Measurements from ENCODE around the gene ASCC1. TPM values are rescaled to one million over a fixed set of nuclear protein-coding genes. Genes with fewer than 3 reads are reported as not detected.
A peak's percentile ranks its signal among the peaks of the same experiment; 100 is the strongest.

The ASCC1 gene
- total and polyA plus RNA-seq, 4 experiments from 2014 or later = 14.3 to 24.9 (median 18.6) TPM

DNA sequence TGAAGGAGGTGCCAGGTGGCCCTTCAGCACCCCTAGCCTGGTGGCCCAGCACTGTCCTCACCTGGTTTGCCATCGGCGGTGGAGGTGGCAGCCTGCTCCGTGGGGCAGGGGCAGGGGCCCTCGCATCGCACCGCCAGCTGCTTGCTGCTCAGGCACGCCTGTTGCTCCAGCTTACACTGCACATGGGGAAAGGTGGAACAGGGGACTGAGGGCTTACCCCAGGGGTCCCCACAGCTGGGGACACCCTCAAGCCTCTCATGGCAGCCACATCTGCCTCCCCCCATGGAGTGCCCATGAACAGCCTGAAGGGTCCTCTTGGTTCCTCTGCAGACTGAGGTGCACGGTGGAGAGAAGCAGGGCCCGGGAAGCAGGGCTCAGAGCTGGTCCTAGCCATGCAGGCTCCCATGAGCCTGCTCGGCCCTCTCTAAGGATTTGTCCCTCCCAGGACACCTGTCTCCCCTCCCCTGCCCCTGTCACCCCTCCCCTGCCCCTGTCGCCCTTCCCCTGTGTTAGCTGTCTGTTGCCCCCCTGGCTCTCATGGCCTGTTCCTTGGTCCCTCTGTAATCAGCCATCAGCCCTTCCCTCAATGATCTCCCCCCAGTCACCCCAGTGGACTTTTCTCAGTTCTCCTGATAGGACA lies 147.8 kb downstream of the ASCC1 start:
- H3K4me3 ChIP-seq (ENCODE audit: low read length in 2 of 2) = no peak overlapping the region
- H3K9me3 ChIP-seq (ENCODE audit: control insufficient read depth in 1 of 2, low read length in 2 of 2) = no peaks in the 10 kb centered on the region
- peak in 1 of 5 donors; percentile 51 for DNase-seq
- Mint-ChIP-seq H3K36me3 (peaks cover 55 to 86% of the 10 kb centered on the region in 2 donors), H3K27me3 (no peaks in the 10 kb centered on the region), H3K27ac (peak overlapping the region in 5 of 7 donors; percentile 38 to 97 (median 52)), H3K9me3 (peaks cover 0 to 18% (median 0%) of the 10 kb centered on the region in 8 donors), H3K4me1 (peaks cover 12 to 30% (median 19%) of the 10 kb centered on the region in 4 donors), H3K4me3 (no peak overlapping the region)
- CTCF ChIA-PET (ENCODE audit: partially characterized antibody) = interaction anchor here (1.4 to 6.0 kb wide), 2 partner anchors 19 to 269 kb away, joined by 4 to 30 read pairs; no protein-coding TSS in a partner anchor
- POLR2A ChIA-PET (ENCODE audit: partially characterized antibody) = interaction anchor here (0.8 to 22.3 kb wide), 4 partner anchors 10 to 40 kb away, joined by 3 to 329 read pairs (median 43); partner anchors contain the start of gene SPOCK2
- intact Hi-C loops (cut with micrococcal nuclease) = no loop called here
- peaks cover 94% of the 10 kb centered on the region for H3K36me3 ChIP-seq (ENCODE audit: insufficient read depth, low read length)
- H3K27ac ChIP-seq (ENCODE audit: low read depth, low read length) = no peak overlapping the region
- no peaks in the 10 kb centered on the region for H3K27me3 ChIP-seq (ENCODE audit: insufficient read depth, low read length)
- peaks cover 25% of the 10 kb centered on the region for H3K4me1 ChIP-seq (ENCODE audit: insufficient read depth, low read length)

DNA sequence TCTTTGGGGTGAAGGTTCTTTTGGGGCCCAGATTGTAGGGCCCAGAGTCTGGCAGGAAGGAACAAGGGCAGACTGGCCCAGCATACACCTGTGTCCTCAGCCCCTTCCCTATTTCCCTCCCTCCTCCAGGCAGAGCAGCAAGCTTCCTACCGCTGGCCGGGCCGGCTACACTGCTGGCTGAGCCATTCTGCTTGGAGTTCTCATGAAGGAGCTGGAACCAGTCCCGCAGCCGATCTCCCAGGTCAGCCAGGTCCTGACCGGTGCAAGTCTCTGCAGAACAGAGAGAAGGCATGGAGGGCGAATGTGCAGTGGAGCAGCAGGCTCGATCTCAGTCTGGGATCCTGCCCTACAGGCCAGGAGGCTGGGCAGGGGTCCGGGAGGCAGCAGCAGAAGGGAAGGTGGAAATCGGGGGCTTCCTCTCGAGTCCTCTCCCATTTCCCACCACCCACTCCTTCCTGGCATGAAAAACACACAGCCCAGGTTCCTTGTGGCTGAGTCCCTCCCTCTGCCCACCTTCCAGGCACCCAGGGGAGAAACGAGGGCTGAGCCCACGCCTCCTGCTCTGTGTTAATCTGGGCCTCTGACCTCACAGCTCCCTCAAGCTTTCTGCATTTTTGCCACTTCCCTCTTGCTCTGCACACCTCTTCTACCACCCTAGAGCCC lies 148.5 kb downstream of the ASCC1 start:
- no peaks in the 10 kb centered on the region for H3K9me3 ChIP-seq (ENCODE audit: control insufficient read depth in 1 of 2, low read length in 2 of 2)
- intact Hi-C loops (cut with micrococcal nuclease) = no loop called here
- POLR2A ChIA-PET (ENCODE audit: partially characterized antibody) = interaction anchor here (0.8 to 22.3 kb wide), 6 partner anchors 9 to 149 kb away, joined by 3 to 329 read pairs (median 12); partner anchors contain the start of genes ANAPC16, ASCC1 and SPOCK2
- peak in 1 of 5 donors; percentile 23 for DNase-seq
- H3K36me3 ChIP-seq (ENCODE audit: insufficient read depth, low read length) = peaks cover 94% of the 10 kb centered on the region
- Mint-ChIP-seq H3K36me3 (peaks cover 53 to 88% of the 10 kb centered on the region in 2 donors), H3K4me1 (peaks cover 12 to 34% (median 18%) of the 10 kb centered on the region in 4 donors), H3K27me3 (no peaks in the 10 kb centered on the region), H3K27ac (peak overlapping the region; percentile 12 to 79 (median 37)), H3K9me3 (peaks cover 0 to 18% (median 0%) of the 10 kb centered on the region in 8 donors), H3K4me3 (no peak overlapping the region)
- peaks cover 18% of the 10 kb centered on the region for H3K4me1 ChIP-seq (ENCODE audit: insufficient read depth, low read length)
- CTCF ChIA-PET (ENCODE audit: partially characterized antibody) = interaction anchor here (0.7 to 2.1 kb wide), 4 partner anchors 19 to 270 kb away, joined by 3 to 9 read pairs (median 4); no protein-coding TSS in a partner anchor
- no peak overlapping the region for H3K4me3 ChIP-seq (ENCODE audit: low read length in 2 of 2)
- H3K27ac ChIP-seq (ENCODE audit: low read depth, low read length) = no peak overlapping the region
- H3K27me3 ChIP-seq (ENCODE audit: insufficient read depth, low read length) = no peaks in the 10 kb centered on the region

DNA sequence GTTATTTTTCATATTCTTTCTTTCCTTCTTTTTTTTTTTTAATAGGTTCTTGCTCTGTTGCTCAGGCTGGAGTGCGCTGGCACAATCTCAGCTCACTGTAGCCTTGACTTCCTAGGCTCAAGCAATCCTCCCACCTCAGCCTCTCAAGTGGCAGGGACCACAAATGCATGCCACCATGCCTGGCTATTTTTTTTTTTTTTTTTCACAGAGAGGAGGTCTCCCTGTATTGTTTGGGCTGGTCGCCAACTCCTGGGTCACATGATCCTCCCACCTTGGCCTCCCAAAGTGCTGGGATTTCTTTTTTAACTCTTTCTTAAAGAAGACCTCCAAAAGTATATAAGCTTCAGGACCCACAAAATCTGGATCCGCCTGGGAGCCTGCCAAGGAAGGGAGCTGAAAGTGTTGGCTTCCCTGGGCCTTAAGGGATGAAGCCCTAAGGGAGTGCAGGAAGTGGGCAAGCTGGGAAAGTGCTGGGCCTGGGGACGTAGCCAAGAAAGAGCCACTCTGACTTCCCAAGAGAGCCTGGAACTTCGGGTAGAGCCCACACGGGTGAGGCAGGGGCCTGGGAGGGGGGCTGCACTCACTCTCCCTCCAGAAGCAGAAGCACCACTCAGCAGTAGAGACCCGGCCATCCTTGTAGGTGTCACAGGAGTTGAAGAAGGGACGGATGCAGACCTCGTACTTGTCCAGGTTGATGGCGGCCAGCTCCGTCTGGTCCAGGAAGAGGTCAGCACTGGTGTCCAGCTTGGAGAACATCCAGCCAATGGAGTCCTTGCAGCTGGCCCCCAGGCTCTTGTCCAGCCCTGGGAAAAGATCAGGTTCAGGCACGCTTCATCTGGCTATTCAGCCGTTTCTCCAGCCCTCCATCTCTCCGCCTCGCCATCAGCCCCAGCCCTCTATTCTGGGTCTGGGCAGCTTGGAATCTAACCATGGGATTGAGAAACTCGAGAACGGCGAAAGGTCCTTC lies 149.5 kb downstream of the ASCC1 start:
- Mint-ChIP-seq H3K4me1 (peaks cover 14 to 40% (median 20%) of the 10 kb centered on the region in 4 donors), H3K27me3 (no peaks in the 10 kb centered on the region), H3K36me3 (peaks cover 50 to 88% of the 10 kb centered on the region in 2 donors), H3K27ac (peak overlapping the region in 5 of 7 donors; percentile 22 to 85 (median 75)), H3K4me3 (peak overlapping the region in 2 of 8 donors; percentile 7 to 26), H3K9me3 (peaks cover 0 to 20% (median 0%) of the 10 kb centered on the region in 8 donors)
- no peak overlapping the region for H3K4me3 ChIP-seq (ENCODE audit: low read length in 2 of 2)
- no peaks in the 10 kb centered on the region for H3K9me3 ChIP-seq (ENCODE audit: control insufficient read depth in 1 of 2, low read length in 2 of 2)
- no peaks in the 10 kb centered on the region for H3K27me3 ChIP-seq (ENCODE audit: insufficient read depth, low read length)
- POLR2A ChIA-PET (ENCODE audit: partially characterized antibody) = interaction anchor here (0.9 to 22.3 kb wide), 5 partner anchors 8 to 149 kb away, joined by 3 to 329 read pairs (median 17); partner anchors contain the start of genes ANAPC16, ASCC1 and SPOCK2
- CTCF ChIA-PET (ENCODE audit: partially characterized antibody) = interaction anchor here (0.7 to 2.1 kb wide), 6 partner anchors 18 to 372 kb away, joined by 3 to 9 read pairs (median 3); no protein-coding TSS in a partner anchor
- intact Hi-C loops (cut with micrococcal nuclease) = no loop called here
- H3K4me1 ChIP-seq (ENCODE audit: insufficient read depth, low read length) = peaks cover 11% of the 10 kb centered on the region
- no peak for DNase-seq
- H3K36me3 ChIP-seq (ENCODE audit: insufficient read depth, low read length) = peaks cover 93% of the 10 kb centered on the region
- no peak overlapping the region for H3K27ac ChIP-seq (ENCODE audit: low read depth, low read length)

DNA sequence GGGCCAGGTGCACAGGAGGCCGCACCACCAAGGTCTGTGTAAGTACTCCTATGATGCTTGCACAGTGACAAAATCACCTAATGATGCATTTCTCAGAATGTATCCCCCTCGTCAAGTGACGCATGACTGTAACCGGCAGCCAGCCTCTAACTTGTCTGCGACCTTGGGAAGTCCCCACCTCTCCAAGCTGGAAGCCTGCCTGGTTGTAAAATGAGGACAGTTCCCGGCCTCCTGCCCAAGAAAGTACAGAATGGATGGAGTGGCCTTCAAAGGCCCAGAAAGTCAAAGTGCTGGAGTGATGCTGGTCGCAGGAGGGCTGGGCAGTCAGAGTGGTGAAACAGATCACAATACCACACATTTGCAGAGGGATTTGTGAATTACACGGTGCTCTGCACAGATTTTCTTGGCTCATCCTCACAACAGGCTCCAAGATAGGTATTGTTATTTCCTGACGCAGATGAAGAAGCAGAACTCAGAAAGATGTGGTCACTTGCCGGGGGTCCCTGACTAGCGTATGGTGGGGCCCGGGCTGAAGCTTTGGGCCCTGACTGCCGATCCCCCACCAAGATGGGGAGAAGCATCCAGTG lies 150.5 kb downstream of the ASCC1 start:
- no peaks in the 10 kb centered on the region for H3K27me3 Mint-ChIP-seq
- peaks cover 83% of the 10 kb centered on the region for H3K36me3 ChIP-seq (ENCODE audit: insufficient read depth, low read length)
- peaks cover 46 to 86% of the 10 kb centered on the region in 2 donors for H3K36me3 Mint-ChIP-seq
- H3K27me3 ChIP-seq (ENCODE audit: insufficient read depth, low read length) = no peaks in the 10 kb centered on the region
- peaks cover 5% of the 10 kb centered on the region for H3K4me1 ChIP-seq (ENCODE audit: insufficient read depth, low read length)
- intact Hi-C loops (cut with micrococcal nuclease) = no loop called here
- H3K4me1 Mint-ChIP-seq = peaks cover 14 to 43% (median 21%) of the 10 kb centered on the region in 4 donors
- ChIA-PET POLR2A (ENCODE audit: partially characterized antibody) (interaction anchor here (0.9 to 22.3 kb wide), 5 partner anchors 7 to 22 kb away, joined by 3 to 329 read pairs (median 17); partner anchors contain the start of gene SPOCK2), CTCF (ENCODE audit: partially characterized antibody) (no interaction called here)
- no peak for DNase-seq
- H3K4me3 ChIP-seq (ENCODE audit: low read length in 2 of 2) = no peak overlapping the region
- peak overlapping the region in 1 of 8 donors; percentile 4 for H3K4me3 Mint-ChIP-seq
- no peaks in the 10 kb centered on the region for H3K9me3 ChIP-seq (ENCODE audit: control insufficient read depth in 1 of 2, low read length in 2 of 2)
- peaks cover 0 to 20% (median 0%) of the 10 kb centered on the region in 8 donors for H3K9me3 Mint-ChIP-seq
- peak overlapping the region in 4 of 7 donors; percentile 43 to 82 (median 72) for H3K27ac Mint-ChIP-seq
- no peak overlapping the region for H3K27ac ChIP-seq (ENCODE audit: low read depth, low read length)

DNA sequence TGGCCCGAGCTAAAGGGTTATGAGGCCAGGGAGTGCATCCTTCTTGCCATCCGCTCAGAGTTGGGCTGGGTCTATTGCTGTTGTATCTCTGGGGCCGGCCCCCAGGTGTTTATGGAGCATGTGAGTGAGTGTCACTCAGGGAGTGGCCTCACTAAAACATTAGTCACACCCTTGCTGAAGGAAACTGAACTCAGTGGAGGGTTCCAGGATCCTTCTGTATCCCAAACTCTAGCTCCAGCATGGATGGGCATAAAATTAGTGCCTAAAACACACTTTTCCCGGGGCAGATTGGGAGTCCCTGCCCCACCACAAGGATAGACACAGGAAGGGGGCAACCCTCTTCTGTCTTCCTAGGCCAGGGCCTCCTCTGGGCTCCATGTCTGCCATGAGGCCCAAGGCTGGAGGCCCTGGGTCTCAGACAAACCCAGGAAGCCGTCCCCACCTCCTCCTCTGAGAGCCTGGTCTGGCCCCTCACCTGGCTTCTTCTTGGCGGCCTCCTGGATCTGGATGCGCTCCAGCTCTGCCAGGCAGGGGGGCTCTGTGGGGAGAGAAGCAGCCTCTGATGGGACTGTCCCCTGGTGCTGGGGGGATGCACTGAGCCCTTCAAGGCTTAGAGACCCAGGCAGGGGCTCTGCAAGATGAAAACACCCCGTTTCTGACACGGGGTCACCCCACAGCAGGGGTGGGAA lies 152.2 kb downstream of the ASCC1 start:
- Mint-ChIP-seq H3K4me1 (peaks cover 13 to 47% (median 19%) of the 10 kb centered on the region in 4 donors), H3K36me3 (peaks cover 32 to 78% of the 10 kb centered on the region in 2 donors), H3K27me3 (no peaks in the 10 kb centered on the region), H3K4me3 (no peak overlapping the region), H3K27ac (peak overlapping the region in 5 of 7 donors; percentile 56 to 88 (median 79)), H3K9me3 (peaks cover 0 to 11% (median 0%) of the 10 kb centered on the region in 8 donors)
- Histone ChIP-seq H3K4me1 (ENCODE audit: insufficient read depth, low read length) (peaks cover 5% of the 10 kb centered on the region), H3K36me3 (ENCODE audit: insufficient read depth, low read length) (peaks cover 66% of the 10 kb centered on the region), H3K27me3 (ENCODE audit: insufficient read depth, low read length) (no peaks in the 10 kb centered on the region), H3K27ac (ENCODE audit: low read depth, low read length) (no peak overlapping the region), H3K9me3 (ENCODE audit: control insufficient read depth in 1 of 2, low read length in 2 of 2) (no peaks in the 10 kb centered on the region), H3K4me3 (ENCODE audit: low read length in 2 of 2) (no peak overlapping the region)
- ChIA-PET POLR2A (ENCODE audit: partially characterized antibody) (interaction anchor here (1.1 to 22.3 kb wide), 3 partner anchors 6 to 23 kb away, joined by 3 to 329 read pairs (median 83); partner anchors contain the start of gene SPOCK2), CTCF (ENCODE audit: partially characterized antibody) (interaction anchor here (1.0 to 2.6 kb wide), 3 partner anchors 9 to 15 kb away, joined by 4 to 12 read pairs (median 5); no protein-coding TSS in a partner anchor)
- intact Hi-C loops (cut with micrococcal nuclease) = loop anchor here (5.0 kb wide), 1 partner anchor 153 kb away; the partner anchor contains the start of genes ANAPC16 and ASCC1
- peak in 2 of 5 donors; percentile 14 to 36 for DNase-seq

Measured in CD4-positive, alpha-beta memory T cell (primary cell).